PFSK-1 (cell line): ENCODE results near the gene GAREM1.

Source experiments
- POLR2AphosphoS5 ChIP-seq: IDR thresholded peaks from 2 replicates; pipeline ENCODE4 v1.6.1; 2012; ENCODE audit warnings: low read depth, mild to moderate bottlenecking, control low read depth, low read length, moderate library complexity
- REST ChIP-seq, 2 experiments: IDR thresholded peaks; 2 replicates each; pipeline versions ENCODE4 v1.6.1 to v1.8.0; 2011 to 2012; ENCODE audit warnings: low read depth in 2 of 2, low read length in 2 of 2, control low read depth in 1 of 2, inconsistent platforms in 1 of 2, mild to moderate bottlenecking in 1 of 2, moderate library complexity in 1 of 2; ENCODE audit not compliant: insufficient read depth in 1 of 2
- TAF1 ChIP-seq: IDR thresholded peaks from 2 replicates; pipeline ENCODE4 v1.6.1; 2012; ENCODE audit warnings: low read length, control low read depth, borderline replicate concordance; ENCODE audit not compliant: insufficient read depth

DNA sequence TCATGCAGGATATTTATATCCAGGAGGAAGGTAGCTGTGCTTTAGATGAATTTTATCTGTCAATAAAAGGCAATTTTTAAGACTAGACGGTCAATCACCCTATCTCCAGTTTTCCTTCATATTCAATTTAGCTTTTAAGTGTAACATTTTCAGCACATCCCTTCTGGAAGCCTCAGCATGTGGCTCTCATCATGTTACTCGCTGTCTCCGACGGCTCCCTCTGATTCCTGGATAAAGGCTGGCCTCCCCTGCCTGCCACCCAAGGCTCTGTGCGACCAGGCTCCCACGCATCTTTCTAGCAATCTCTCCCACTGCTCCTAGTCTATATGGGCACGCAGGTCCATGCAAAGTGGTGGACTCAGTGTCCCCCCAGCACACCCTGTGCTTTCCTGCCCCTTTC is 196.4 kb downstream of the GAREM1 start:
- TF ChIP-seq POLR2AphosphoS5 = no peak
- TF ChIP-seq REST (IDR thresholded peaks at IDR 0.05; ENCODE audit: insufficient read depth in 1 of 2, low read depth in 2 of 2, low read length in 2 of 2) = no peak
- no peak for TF ChIP-seq TAF1
